ENCODE data around the gene ATXN10.

DNA sequence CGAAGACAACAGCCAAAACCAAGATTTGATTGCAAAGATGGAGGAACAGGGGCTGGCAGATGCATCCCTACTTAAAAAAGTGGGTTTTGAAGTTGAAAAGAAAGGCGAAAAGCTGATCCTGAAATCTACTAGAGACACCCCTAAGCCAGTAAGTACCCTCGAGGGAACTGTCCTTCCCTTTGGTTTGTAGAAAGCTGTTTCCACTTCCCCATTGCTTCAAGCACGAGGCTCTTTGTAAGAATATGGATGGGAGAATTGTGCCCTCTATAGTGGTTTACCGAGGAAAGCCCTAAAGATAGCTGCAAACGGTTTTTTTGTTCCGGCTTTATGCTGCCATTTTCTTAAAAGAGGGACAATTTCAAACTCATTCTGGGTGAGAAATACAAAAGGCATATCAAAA, 171.4 kb downstream of the ATXN10 start:
- peak; percentile 63; the same call in 1 of the 2 replicates for TF ChIP-seq SPI1 (IDR thresholded peaks at IDR 0.05; ENCODE audit: borderline replicate concordance, insufficient read depth, low read depth, low read length)
- no peak for TF ChIP-seq SP1 (IDR thresholded peaks at IDR 0.05; ENCODE audit: low read depth, low read length)
- no peak for TF ChIP-seq BHLHE40 (IDR thresholded peaks at IDR 0.05; ENCODE audit: borderline replicate concordance in 1 of 2, low read depth in 2 of 2, low read length in 1 of 2)
- TF ChIP-seq NFYB (IDR thresholded peaks at IDR 0.05; ENCODE audit: insufficient read depth, low read depth, low read length): no peak
- no peak for TF ChIP-seq ATF7 (IDR thresholded peaks at IDR 0.05; ENCODE audit: low read depth)

Measured in GM12878 (cell line).